ENCODE data around the gene PML.
"Not testable (repeated sequence)": the region's sequence is repeated elsewhere in the genome, so short reads cannot be mapped to it uniquely, and the experiment has no call there.

Gene PML

DNA sequence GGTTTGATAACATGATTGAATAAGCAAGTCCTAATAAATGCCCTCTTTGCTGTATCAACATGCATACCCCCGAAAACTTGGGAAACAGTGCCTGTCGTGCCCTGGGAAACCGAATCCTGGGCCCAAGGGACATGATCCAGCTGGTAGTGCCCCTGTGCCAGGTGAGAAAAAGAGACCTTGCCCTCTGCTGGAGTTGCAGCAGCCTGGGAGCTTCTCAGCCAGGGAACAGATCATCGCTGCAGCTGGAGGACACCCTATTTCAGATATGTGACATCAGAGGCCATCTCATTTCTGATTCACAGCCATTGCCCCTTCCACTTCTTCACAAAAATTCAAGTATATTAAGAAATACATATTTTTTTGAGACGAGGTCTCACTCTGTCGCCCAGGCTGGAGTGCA lies 34.7 kb upstream of the PML start:
- DNase-seq = no peak

DNA sequence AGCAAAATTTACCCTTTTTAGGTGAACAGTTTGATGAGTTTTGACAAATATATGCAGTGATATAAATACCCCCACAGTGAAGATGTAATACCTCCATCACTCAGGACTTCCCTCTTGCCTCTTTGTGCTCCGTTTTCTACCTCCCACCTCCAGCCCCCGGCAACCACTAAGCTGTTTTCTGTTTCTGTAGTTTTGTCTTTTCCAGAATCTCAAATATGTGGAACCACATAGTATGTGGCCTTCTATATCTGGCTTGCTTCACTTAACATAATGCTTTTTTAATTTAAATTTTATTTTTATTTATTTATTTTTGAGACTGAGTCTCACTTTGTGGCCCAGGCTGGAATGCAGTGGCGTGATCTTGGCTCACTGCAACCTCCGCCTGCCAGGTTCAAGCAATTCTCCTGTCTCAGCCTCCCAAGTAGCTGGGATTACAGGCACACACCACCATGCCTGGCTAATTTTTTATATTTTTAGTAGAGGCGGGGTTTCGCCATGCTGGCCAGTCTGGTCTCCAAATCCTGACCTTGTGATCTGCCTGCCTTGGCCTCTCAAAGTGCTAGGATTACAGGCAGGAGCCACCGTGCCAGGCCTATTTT lies 33.9 kb upstream of the PML start:
- not testable (repeated sequence) for DNase-seq

DNA sequence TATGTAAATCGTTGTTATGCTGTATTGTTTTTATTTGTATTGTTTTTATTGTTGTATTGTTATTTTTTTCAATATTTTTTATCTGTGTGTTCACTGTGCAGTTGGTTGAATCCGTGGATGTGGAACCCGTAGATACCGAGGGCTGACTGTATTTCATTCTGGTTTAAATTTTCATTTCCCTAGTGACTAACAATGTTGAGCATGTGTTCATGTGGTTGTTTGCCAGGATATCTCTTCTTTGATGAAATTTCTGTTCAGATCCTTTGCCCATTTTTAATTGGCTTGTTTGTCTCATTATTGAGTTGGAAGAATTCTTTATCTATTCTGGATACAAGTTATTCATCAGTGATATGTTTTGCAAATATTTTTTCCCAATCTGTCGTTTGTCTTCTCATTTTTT lies 32.1 kb upstream of the PML start:
- no peak for DNase-seq

DNA sequence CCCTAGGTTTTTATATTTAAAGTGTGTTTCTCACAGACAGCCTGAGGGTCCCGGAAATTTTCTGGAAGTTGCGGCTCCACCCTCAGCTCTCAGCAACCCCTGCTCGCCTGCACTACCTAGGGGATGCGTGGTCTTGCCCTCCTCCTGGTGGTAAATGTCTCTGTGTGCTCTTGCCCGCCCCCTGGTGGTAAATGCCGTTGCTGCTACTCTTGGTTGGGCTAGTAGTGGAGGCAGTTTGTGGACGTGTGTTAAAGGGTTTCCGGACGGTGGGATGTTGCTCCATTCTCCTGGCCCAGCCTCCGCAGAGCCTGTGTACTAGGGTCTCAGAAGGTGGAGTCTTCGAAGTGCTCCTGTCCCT lies 29.8 kb upstream of the PML start:
- peak; percentile 49 for DNase-seq

DNA sequence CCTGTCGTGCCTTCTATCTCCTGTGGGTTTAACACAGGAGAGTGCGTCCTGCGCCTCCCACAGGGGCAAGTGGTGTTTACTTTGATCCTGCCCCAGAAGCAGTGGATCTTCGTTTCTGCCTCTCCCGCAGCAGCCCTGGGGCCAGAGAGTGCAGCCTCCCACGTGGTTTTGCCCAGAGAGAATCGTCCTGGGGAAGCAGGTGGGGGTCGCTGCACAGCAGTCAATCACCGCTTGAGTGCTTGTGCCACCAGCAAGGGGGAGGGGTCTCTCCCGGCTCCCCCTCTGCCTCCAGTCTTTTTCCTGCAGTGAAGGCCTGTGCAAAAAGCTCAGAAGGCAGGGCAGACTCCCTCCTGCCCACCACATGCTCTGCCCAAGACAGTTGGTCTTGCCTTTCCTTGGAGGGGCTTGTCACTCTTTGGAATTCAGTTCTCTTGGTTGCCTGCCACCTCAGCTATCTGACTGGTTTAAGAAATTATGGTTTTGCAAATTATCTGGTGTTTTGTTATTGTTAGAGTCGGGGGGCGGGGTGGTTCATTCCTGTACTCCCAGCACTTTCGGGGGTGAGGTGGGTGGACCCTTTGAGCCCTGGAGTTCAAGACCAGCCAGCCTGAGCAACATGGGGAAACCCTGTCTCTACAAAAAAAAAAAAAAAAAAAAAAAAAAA lies 29.3 kb upstream of the PML start:
- DNase-seq = no peak

DNA sequence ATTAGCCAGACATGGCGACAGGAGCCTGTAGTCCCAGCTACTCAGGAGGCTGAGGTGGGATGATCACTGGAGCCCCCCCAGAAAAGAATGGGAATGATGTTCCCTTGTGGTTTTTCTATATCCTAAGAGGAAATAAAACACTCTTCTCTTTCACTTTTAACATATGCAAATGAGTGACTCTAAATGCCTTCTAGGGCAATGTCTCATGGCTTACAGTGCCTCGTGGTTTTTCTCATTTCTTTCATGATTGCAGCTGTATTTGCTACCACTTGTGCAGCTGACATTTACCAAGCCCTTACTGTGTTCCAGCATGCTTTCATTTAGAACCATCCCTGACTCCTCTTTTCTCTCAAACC lies 28.8 kb upstream of the PML start:
- DNase-seq = no peak

DNA sequence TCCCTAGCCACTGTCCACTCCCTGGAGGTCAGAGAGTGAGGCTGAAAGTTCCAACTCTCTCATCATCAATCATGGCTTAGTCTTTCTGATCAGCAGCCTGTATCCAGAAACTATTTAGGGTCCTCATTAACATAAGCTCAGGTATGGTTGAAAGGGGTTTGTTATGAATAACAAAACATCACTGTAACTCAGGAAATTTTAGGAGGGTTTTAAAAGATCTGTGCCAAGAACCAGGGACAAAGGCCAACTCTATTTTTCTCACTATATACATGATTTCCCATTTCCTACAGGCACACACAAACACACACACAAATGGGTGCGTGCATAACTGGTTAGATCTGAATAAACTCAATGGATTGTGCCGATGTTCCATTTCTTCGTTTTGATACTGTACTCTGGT lies 26.1 kb upstream of the PML start:
- DNase-seq = no peak

DNA sequence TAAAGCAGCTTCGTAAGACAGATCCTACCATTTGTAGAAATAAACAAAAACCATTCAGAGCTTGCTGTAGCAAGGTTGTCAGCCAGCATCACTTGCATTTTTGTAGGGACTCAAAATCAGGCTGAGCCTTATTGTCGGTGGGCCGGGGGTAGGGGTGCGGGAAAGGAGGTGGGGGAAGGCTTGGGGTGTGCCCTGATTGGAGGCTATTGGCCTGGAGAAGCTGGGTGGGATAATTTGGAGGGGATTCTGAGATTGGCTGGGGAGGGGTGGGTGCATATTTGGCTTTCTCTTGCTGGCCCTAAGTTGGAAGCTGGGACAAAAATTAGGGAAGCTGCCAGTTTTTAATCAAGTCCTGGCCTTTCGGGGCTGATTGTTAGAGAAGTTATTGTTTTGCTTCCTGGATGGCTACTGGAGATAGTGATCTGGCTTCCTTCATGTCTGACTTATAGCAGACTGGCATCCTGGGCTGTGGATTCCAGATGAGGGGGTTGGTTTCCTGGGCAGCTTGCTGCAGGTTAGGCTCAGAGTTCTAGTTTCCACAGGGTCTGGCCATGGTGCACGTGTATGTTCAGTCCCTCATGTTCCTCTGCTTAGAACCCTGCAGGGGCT lies 25.3 kb upstream of the PML start:
- DNase-seq = no peak

DNA sequence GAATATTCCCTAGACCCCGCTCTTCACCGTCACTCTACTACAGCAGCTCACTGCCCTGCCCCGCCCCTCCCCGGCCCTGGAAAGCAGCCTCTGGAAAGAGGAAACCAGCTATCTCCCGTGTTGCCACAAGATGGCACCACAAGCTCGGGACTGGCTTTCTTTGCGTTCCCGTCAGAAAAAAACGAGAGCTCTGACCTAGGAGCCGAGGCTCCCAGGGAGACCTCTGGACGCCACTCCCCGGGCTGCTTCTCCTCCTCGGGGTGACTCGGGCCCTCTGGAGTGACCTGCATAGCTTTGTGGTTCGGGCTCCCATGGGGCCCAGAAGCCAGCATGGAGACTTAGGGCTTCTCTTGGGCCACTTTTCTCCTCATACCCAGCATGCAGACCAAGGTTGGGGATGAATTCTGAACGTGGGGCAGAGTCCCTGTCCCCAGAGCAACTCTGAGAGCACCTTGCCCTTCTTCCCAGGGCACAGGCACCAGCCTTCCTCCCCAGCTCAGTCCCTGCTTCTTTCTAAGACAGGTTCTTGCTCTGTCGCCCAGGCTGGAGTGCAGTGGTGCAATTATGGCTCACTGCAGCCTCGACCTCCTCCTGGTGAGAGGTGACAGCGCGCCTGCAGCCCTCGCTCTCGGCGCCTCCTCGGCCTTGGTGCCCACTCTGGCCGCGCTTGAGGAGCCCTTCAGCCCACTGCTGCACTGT lies 21.4 kb upstream of the PML start:
- peak; percentile 60 for DNase-seq

DNA sequence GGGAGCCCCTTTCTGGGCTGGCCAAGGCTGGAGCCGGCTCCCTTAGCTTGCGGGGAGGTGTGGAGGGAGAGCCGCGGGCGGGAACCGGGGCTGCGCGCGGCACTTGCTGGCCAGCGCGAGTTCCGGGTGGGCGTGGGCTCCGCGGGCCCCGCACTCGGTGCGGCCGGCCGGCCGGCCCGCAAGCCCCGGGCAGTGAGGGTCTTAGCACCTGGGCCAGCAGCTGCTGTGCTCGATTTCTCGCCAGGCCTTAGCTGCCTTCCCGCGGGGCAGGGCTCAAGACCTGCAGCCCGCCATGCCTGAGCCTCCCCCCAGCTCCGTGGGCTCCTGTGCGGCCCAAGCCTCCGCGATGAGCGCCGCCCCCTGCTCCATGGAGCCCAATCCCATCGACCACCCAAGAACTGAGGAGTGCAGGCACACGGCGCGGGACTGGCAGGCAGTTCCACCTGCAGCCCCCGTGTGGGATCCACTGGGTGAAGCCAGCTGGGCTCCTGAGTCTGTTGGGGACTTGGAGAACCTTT lies 20.8 kb upstream of the PML start:
- not testable (repeated sequence) for DNase-seq

DNA sequence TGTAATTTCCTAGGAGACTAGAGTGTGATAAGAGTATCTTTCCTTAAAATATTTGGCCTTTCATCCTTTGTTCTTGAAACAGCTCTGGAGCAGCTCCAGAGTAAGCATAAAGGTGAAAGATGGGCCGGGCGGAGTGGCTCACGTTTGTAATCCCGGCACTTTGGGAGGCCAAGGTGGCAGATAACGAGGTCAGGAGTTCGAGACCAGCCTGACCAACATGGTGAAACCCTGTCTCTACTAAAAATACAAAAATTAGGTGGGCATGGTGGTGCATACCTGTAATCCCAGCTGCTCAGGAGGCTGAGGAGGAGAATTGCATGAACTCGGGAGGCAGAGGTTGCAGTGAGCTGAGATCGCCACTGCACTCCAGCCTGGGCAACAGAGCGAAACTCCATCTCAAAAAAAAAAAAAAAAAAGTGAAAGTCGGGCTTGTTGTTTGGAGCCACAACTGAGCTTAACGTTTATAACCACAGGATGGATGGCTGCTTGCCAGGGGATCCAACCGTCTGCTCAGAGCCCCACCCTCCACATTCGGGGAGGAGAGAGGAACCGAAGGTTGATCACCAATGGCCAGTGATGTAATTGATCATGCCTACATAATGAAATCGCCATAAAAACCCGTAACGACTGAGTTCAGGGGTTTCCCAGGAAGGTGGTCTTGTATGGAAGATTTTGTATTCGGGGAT lies 18.9 kb upstream of the PML start:
- not testable (repeated sequence) for DNase-seq

DNA sequence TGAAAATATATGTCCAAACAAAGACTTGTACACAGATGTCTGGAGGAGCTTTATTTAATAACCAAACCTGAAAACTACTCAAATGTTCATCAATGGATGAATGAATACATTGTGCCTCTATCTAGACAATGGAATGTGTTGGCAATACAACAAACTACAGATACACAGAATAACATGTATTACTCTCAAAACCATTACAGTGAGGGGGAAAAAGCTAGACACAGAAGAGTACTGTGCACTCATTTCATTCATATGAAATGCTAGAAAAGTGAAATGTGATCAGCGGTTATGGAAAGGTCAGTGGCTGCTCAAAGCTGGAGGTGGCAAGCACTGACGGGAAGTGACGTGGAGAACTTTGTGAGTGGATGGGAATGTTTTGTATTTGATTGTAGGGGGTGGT lies 15.6 kb upstream of the PML start:
- DNase-seq = no peak

DNA sequence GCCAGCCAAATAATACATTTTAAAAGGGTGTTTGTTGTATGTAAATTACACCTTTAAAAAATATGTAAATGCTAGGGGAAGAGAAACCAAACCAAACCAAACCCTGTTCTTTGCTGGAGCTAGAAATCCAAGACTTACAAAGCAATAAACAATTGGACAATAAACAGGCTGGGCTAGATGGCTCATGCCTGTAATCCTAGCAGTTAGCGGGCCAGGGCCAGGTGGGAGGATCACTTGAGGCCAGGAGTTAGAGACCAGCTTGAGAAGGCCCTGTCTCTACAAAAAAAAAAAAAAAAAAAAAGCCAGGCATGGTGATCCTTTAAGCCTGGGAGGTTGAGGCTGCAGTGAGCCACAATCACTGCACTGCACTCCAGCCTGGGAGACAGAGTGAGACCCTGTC lies 14.9 kb upstream of the PML start:
- DNase-seq = no peak

DNA sequence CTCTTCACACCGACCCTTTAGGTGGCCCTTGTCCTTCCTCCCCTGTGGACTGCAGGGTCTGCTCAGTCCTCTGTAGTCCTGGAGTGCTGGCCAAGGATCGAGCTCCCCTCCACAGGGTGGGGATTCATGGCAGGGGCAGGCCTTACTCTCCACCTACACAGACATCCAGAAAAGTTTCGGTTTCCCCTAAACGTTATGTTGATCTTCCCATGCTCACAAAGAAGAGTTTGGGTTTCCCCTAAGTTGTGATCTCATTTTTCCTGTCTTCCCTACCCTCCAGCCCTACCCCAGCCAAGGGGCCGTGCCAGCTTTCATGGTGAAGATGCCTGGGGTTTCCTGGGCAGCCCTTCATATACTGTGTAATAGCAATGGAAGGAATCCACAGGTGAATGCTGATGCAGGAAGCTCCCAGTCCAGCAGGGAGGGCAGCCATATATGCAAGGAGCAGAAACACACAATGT lies 12.7 kb upstream of the PML start:
- no peak for DNase-seq

DNA sequence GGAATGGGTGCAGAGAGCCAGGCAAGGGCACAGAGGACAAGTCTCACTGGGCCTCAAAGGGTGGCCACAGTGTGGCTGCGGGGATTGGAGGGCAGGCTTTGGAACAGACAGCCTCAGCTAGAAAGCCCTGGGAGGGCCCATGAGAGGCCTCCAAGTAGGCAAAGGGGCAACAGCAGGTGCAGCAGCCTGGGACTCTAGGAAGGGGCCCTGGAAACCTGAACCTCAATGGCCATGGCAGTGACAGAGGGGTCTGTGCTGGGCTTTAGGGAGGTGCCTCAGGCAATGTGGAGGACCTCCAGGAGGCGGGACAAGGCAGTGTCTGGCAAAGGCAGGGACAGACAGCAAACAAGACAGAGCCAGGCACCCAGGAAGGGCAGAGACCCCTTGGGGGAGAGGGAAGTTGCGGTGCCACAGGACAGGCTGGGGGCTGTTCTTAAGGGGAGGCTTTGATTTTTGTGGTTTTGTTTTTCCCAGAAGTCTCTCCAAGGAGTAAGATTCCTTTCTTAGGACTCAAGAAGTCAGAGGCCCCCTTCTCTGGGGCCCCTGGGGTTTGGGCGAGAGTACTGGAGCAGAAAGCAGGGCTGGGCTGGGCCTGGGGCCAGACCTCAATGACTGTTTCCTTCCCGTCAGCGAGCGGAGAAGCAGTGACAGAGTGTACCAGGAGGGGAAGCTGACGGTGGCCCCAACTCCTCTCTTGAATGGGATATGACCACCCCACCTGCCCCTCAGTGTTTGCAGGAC lies 12.1 kb upstream of the PML start:
- DNase-seq = no peak

DNA sequence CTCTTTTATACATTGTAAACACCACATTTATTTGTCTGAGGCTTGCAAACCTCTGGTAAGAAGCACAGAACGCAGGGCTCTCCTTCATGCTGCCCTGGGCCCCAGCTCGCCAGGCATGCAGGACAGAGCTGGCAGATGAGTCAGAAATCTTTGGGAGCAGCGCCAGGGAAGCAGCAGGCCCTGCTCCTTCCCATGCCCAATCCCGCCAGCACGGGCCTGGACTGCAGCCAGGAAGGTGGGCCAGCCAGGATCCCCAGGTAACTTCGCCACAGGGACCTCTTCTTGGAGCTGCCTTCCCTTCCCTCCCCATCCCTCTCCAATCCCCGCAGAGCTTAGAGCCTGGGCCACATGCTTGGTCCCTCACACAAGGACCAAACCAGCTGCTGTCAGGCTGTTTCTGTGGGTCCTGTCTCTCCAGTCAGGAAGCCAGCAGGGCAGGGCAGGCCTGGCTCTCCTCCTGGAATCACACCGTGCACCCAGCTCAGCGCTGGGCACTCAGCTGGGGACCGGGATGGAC lies 11.2 kb upstream of the PML start:
- DNase-seq = no peak

DNA sequence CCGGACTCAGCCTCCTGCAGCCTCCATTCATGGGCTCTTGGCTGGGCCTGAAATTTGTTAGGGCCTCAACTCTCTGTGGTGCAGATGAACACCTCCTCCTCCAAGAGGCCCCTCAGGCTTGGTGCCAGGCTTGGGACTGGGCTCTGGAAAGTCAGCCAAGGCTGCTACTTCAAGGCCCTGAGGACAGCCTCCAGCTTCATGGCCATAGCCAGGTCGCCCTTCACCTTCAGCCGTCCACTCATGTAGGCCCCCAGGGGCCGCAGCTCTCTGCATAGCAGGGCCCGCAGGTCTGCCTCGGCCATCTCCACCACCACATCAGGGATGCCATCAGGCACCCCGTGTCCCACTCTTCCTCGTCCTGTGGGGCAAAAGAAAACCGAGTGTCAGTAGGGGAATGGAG lies 10.7 kb upstream of the PML start:
- no peak for DNase-seq

DNA sequence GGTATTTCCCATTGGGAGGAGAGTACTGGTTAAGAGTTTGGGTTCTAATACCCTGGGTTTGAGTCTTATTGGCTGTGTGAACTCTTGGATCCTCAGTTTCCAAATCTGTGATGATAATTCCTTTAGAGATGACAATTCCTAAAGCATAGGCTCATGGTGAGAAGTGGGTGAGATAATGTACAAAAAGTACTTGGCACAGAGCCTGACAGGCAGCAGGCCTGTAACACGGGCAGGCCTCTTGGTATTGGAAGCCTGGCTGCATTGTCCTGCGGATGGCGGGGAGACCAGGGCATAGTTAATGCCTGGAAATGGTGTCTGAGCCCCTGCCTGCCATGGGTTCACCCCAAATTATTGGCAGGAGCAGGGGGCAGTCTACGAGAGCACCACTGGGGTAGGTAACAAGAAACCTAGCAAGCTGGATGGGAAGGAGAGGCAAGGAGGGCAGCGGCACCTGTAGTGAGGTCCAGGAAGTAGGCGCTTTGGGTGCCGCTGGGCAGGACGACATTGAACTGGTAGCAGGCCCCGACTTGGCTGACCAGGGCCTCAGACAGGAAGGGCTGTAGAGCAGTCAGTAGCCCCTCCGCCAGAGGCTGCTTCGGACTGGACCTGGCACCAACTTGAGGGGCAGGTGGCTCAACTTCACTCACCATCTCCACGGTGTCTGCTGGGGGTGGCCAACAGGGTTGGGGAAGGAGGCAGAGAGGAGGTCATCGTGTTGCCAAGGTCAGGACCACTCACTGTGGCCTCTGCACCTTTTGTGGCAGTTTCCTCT lies 10.1 kb upstream of the PML start:
- DNase-seq = no peak

DNA sequence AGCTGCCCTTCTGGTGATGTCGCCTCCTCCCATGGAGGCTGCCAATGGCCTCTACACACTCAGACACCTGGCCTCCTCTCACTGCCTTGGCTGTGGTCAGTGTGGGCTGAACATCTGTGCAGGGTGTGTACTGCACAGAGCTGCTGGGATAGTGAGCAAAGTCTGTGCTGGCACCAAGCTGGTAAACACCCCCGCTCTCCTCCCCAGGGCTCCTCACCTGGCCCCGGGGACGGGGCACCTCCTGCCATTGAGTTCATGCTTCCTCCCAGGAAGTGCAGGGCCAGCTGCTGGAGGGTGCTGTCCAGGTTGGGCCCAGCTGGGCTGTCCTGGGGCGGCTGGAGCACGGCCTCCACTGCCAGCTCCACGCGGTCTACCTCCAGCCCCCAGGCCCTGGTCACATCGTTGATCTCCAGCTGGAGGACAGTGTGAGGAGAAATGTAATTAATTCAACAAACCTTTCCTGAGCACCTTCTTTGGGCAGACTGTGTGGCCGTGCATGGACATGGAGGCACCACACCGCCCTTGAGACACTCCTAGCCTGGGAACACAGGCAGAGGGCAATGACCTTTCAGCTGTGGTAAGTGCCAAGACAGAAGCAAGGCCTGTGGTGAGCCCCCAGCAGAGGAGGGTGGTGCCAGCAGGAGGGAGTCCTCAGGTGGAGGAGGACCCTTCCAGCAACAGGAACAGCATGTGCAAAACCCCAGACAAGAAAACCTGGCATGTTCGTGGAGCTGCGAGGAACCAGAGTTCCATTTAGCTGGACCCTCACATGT lies 9.2 kb upstream of the PML start:
- DNase-seq = no peak

DNA sequence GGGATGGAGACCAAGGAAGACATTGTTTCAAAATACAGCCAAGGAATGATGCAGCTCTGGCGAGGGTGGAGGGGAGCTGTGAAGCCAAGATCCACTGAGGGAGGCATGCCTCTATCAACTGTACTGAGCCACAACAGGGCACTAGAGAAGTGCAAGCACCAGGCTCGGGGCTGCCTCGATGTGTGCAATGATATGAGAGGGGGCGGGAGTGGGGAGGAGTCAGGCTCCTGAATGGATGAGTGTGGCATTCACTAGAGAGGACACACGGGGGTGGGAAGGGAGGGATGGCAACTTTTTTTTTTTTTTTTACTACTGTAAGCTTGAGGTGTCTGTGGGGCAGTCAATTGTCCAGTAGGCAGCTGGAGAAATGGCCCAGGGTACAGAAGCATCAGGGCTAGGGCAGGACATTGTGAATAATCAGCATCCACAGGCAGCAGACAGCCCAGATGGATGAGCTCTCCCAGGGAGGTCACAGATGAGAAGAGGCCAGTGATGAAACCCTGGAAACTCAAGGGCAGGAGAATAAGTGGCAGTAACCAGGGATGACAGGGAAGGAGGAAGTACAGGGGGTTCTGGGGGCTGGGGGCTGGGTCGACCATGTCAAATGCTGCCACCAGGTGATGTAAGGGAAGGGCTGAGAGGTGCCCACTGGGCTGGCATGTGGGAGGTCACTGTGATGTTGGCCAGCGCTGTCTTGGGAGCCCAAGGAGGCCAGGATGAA lies 8.3 kb upstream of the PML start:
- DNase-seq = no peak

Measured in NCI-H748 treated with DMSO at 0.1 percent for 48 hours (cell line).